HG02884 (cell line): ENCODE data around the gene GAREM1.
A peak's percentile ranks its signal among the peaks of the same experiment; 100 is the strongest.
"Not testable (repeated sequence)": the region's sequence is repeated elsewhere in the genome, so short reads cannot be mapped to it uniquely, and the experiment has no call there.

ENCODE experiments used
- ATAC-seq: cut with Tn5 transposase; IDR thresholded peaks from one replicate; pipeline ENCODE4 v1.9.1; 2021; ENCODE audit warnings: mild to moderate bottlenecking, moderate library complexity; ENCODE audit not compliant: unreplicated experiment

The GAREM1 gene

GRCh38 chr18:32267463-32267862 is 203.2 kb downstream of the GAREM1 start:
- ATAC-seq: no peak

- no peak for ATAC-seq
Observed at GRCh38 chr18:32264401-32264800, 206.3 kb downstream of the GAREM1 start.

GRCh38 chr18:32262092-32262491 is 208.6 kb downstream of the GAREM1 start:
- ATAC-seq: no peak

GRCh38 chr18:32261003-32261402 is 209.7 kb downstream of the GAREM1 start:
- ATAC-seq: no peak

GRCh38 chr18:32259553-32259952 is 211.1 kb downstream of the GAREM1 start:
- ATAC-seq: no peak

- peak; percentile 69 for ATAC-seq
Observed at GRCh38 chr18:32258558-32259204, 212.0 kb downstream of the GAREM1 start.

GRCh38 chr18:32258148-32258547 is 212.5 kb downstream of the GAREM1 start:
- ATAC-seq: no peak

- ATAC-seq: no peak
Observed at GRCh38 chr18:32257084-32257785, 213.4 kb downstream of the GAREM1 start.

- ATAC-seq: no peak
Observed at GRCh38 chr18:32255570-32255969, 215.1 kb downstream of the GAREM1 start.

GRCh38 chr18:32252141-32252860 is 218.4 kb downstream of the GAREM1 start:
- ATAC-seq: no peak

GRCh38 chr18:32251466-32251865 is 219.2 kb downstream of the GAREM1 start:
- no peak for ATAC-seq

- no peak for ATAC-seq
Observed at GRCh38 chr18:32249147-32249929, 221.3 kb downstream of the GAREM1 start.

GRCh38 chr18:32244881-32245280 is 225.8 kb downstream of the GAREM1 start:
- no peak for ATAC-seq

- ATAC-seq: no peak
Observed at GRCh38 chr18:32243358-32243757, 227.3 kb downstream of the GAREM1 start.

- ATAC-seq: no peak
Observed at GRCh38 chr18:32242395-32242794, 228.3 kb downstream of the GAREM1 start.

GRCh38 chr18:32238635-32239268 is 231.9 kb downstream of the GAREM1 start:
- no peak for ATAC-seq

- no peak for ATAC-seq
Observed at GRCh38 chr18:32237049-32237448, 233.6 kb downstream of the GAREM1 start.

- ATAC-seq: not testable (repeated sequence)
Observed at GRCh38 chr18:32233348-32233747, 237.3 kb downstream of the GAREM1 start.

- no peak for ATAC-seq
Observed at GRCh38 chr18:32219431-32220018, 251.2 kb downstream of the GAREM1 start.

GRCh38 chr18:32216390-32216789 is 254.3 kb downstream of the GAREM1 start:
- ATAC-seq: no peak
